Type B pancreatic cell (in vitro differentiated cells): ENCODE measurements around the gene FPR2. TPM values are rescaled to one million over a fixed set of nuclear protein-coding genes. Genes with fewer than 3 reads are reported as not detected.

Experiments
- DNase-seq: peaks from one replicate; pipeline ENCODE4 v3.0.0; 2021; ENCODE audit warnings: mixed read lengths; ENCODE audit not compliant: unreplicated experiment; ENCODE audit errors: extremely low spot score
- H3K27ac Mint-ChIP-seq: 2 replicates; pipeline ENCODE4 v1.8.0; 2021; ENCODE audit warnings: mild to moderate bottlenecking, mixed read lengths
- H3K27me3 Mint-ChIP-seq: 2 replicates; pipeline ENCODE4 v1.8.0; 2021; ENCODE audit warnings: mixed read lengths
- H3K36me3 Mint-ChIP-seq: 2 replicates; pipeline ENCODE4 v1.8.0; 2021; ENCODE audit warnings: mixed read lengths
- H3K4me1 Mint-ChIP-seq: one replicate; pipeline ENCODE4 v1.8.0; 2021; ENCODE audit warnings: mixed read lengths; ENCODE audit not compliant: unreplicated experiment
- H3K4me3 Mint-ChIP-seq: 2 replicates; pipeline ENCODE4 v1.8.0; 2021; ENCODE audit warnings: mild to moderate bottlenecking, mixed read lengths
- H3K9me3 Mint-ChIP-seq: 2 replicates; pipeline ENCODE4 v1.8.0; 2021; ENCODE audit warnings: mixed read lengths
- total RNA-seq: library from RNA; stranded (reverse); gene quantifications from 2 replicates; pipeline ENCODE4 v1.2.1, GENCODE V29; 2021; ENCODE audit warnings: low replicate concordance
- TF ChIP-seq, protein P1 (sequence below): fragments of 200-600 bp; sonication (generic); conservative IDR thresholded peaks from 2 replicates; pipeline ENCODE4 v1.5.0; 2021; ENCODE audit warnings: antibody characterized with exemption, mild to moderate bottlenecking

Gene FPR2
- total RNA-seq, 1 donor from 2014 or later: not detected

DNA sequence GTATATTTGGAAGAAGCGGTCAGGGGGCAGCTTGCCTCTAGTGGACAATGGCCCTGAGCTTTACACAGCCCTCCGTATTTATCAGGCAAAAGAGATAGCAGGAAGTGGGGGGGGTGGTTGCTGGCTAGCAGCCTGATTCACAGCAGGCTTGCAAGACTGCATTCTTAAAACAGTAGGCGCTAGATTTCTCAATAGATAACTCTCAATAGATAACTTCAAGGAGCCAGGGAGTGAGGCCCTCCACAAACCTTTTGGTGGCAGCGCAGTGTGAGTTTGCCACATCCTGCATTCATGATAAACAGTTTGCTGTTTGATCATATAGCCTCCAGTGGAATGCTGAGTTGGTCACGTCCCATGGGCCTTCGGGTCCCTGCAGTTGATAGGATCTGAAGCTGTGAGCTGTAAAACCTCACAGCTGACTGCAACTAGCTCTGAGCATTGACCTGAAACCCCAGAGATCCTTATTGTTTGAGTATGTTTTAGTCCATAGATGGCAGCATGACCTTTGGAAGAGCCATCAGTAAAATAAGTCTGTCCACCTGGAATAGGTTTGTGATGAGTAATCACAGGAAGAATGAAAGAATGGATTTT is 46.2 kb downstream of the FPR2 start:
- H3K27me3 Mint-ChIP-seq: no peaks in the 10 kb centered on the region
- H3K36me3 Mint-ChIP-seq: no peaks in the 10 kb centered on the region
- no peak overlapping the region for H3K27ac Mint-ChIP-seq
- H3K4me1 Mint-ChIP-seq: no peaks in the 10 kb centered on the region
- peak overlapping the region; percentile 37 for H3K4me3 Mint-ChIP-seq
- no peak for DNase-seq
- H3K9me3 Mint-ChIP-seq: peaks cover 8% of the 10 kb centered on the region
- TF ChIP-seq, protein P1, sequence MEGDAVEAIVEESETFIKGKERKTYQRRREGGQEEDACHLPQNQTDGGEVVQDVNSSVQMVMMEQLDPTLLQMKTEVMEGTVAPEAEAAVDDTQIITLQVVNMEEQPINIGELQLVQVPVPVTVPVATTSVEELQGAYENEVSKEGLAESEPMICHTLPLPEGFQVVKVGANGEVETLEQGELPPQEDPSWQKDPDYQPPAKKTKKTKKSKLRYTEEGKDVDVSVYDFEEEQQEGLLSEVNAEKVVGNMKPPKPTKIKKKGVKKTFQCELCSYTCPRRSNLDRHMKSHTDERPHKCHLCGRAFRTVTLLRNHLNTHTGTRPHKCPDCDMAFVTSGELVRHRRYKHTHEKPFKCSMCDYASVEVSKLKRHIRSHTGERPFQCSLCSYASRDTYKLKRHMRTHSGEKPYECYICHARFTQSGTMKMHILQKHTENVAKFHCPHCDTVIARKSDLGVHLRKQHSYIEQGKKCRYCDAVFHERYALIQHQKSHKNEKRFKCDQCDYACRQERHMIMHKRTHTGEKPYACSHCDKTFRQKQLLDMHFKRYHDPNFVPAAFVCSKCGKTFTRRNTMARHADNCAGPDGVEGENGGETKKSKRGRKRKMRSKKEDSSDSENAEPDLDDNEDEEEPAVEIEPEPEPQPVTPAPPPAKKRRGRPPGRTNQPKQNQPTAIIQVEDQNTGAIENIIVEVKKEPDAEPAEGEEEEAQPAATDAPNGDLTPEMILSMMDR: no peak

DNA sequence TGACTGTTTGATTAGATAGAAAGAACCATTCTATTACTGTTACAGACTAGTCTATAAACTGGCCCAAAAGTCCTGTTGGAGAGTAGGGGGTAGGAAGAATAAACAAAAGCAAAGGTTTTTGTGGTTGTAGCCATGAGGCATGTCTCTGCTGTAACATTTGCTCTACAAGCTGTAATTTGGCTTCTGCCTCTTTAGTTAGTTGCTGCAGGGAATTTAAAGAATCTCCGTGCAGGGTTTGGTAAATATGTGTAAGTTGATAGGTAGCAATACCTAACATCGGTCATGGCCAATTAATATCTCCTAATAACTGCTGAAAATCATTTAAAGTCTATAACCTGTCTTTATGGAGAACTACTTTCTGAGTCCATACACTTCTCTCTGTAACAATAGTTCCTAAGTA is 46.9 kb downstream of the FPR2 start:
- TF ChIP-seq, protein P1: no peak
- no peak overlapping the region for H3K27ac Mint-ChIP-seq
- no peak overlapping the region for H3K4me3 Mint-ChIP-seq
- H3K27me3 Mint-ChIP-seq: no peaks in the 10 kb centered on the region
- no peaks in the 10 kb centered on the region for H3K36me3 Mint-ChIP-seq
- peaks cover 8% of the 10 kb centered on the region for H3K9me3 Mint-ChIP-seq
- no peaks in the 10 kb centered on the region for H3K4me1 Mint-ChIP-seq
- no peak for DNase-seq

GRCh38 chr19:51808333-51808986 is 47.5 kb downstream of the FPR2 start:
- H3K36me3 Mint-ChIP-seq: no peaks in the 10 kb centered on the region

DNA sequence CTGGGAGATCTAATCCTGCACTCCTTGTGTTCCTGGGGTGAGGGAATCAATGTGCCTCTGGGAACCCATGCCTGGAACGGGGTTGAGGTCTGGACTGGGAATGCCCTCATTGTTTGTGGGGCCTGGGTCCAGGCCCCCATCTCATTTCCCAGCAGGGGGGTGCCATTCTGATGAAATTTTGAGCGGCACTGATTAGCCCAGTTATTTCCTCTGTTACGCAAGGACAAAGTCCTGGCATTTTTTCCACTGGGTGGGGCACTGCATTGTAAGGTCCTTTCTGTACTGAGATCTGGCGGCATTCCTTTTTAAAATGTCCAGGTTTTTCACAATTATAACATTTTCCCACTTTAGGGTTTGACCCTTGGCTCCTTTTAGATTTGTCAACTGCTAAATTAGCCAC is 48.8 kb downstream of the FPR2 start:
- TF ChIP-seq, protein P1: no peak
- H3K4me3 Mint-ChIP-seq: no peak overlapping the region
- H3K9me3 Mint-ChIP-seq: peaks cover 4% of the 10 kb centered on the region
- H3K36me3 Mint-ChIP-seq: no peaks in the 10 kb centered on the region
- H3K27ac Mint-ChIP-seq: no peak overlapping the region
- H3K27me3 Mint-ChIP-seq: no peaks in the 10 kb centered on the region
- no peak for DNase-seq
- no peaks in the 10 kb centered on the region for H3K4me1 Mint-ChIP-seq

More at GRCh38 chr19:51808333-51808986, 47.5 kb downstream of the FPR2 start:
- Mint-ChIP-seq H3K4me1 (no peaks in the 10 kb centered on the region), H3K27me3 (no peaks in the 10 kb centered on the region), H3K4me3 (no peak overlapping the region), H3K9me3 (peaks cover 8% of the 10 kb centered on the region), H3K27ac (no peak overlapping the region)
- TF ChIP-seq, protein P1: no peak
- no peak for DNase-seq

GRCh38 chr19:51810223-51810622 is 49.2 kb downstream of the FPR2 start:
- DNase-seq: no peak
- Mint-ChIP-seq H3K36me3 (no peaks in the 10 kb centered on the region), H3K27ac (no peak overlapping the region), H3K27me3 (no peaks in the 10 kb centered on the region), H3K4me3 (no peak overlapping the region), H3K4me1 (no peaks in the 10 kb centered on the region), H3K9me3 (peaks cover 4% of the 10 kb centered on the region)
- TF ChIP-seq, protein P1: no peak
